ENCODE measurements around the gene RANBP10. TPM values are rescaled to one million over a fixed set of nuclear protein-coding genes. Genes with fewer than 3 reads are reported as not detected.

Gene RANBP10
- total and polyA plus RNA-seq, 2 experiments from 2014 or later: 9.0 to 13.6 TPM

DNA sequence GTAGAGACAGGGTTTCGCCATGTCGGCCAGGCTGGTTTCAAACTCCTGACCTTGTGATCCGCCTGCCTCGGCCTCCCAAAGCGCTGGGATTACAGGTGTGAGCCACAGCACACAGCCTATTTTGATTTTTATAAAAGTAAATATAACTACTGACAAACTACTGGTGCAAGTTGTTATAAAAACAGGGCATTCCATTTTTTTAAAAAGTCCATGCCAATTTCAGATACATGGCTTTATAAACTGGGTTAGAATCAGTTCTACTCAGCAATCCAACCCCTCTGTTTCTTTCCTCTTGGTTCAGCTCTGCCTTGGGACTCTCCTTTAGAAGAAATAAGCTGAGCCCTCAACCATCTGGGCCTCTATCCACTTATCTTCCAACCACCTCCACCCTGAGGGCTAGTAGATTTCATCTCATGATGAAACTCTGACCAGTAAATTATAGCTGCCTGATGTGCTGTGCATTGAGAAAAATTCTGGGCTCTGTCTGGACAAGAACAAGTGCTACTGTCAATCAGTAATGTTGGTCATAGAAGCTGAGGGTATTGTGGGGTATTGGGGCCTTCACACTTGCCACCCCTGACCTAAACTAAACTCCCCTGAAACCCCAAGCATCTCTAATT, 10.2 kb downstream of the RANBP10 start (continued):
- TF ChIP-seq, protein P1, sequence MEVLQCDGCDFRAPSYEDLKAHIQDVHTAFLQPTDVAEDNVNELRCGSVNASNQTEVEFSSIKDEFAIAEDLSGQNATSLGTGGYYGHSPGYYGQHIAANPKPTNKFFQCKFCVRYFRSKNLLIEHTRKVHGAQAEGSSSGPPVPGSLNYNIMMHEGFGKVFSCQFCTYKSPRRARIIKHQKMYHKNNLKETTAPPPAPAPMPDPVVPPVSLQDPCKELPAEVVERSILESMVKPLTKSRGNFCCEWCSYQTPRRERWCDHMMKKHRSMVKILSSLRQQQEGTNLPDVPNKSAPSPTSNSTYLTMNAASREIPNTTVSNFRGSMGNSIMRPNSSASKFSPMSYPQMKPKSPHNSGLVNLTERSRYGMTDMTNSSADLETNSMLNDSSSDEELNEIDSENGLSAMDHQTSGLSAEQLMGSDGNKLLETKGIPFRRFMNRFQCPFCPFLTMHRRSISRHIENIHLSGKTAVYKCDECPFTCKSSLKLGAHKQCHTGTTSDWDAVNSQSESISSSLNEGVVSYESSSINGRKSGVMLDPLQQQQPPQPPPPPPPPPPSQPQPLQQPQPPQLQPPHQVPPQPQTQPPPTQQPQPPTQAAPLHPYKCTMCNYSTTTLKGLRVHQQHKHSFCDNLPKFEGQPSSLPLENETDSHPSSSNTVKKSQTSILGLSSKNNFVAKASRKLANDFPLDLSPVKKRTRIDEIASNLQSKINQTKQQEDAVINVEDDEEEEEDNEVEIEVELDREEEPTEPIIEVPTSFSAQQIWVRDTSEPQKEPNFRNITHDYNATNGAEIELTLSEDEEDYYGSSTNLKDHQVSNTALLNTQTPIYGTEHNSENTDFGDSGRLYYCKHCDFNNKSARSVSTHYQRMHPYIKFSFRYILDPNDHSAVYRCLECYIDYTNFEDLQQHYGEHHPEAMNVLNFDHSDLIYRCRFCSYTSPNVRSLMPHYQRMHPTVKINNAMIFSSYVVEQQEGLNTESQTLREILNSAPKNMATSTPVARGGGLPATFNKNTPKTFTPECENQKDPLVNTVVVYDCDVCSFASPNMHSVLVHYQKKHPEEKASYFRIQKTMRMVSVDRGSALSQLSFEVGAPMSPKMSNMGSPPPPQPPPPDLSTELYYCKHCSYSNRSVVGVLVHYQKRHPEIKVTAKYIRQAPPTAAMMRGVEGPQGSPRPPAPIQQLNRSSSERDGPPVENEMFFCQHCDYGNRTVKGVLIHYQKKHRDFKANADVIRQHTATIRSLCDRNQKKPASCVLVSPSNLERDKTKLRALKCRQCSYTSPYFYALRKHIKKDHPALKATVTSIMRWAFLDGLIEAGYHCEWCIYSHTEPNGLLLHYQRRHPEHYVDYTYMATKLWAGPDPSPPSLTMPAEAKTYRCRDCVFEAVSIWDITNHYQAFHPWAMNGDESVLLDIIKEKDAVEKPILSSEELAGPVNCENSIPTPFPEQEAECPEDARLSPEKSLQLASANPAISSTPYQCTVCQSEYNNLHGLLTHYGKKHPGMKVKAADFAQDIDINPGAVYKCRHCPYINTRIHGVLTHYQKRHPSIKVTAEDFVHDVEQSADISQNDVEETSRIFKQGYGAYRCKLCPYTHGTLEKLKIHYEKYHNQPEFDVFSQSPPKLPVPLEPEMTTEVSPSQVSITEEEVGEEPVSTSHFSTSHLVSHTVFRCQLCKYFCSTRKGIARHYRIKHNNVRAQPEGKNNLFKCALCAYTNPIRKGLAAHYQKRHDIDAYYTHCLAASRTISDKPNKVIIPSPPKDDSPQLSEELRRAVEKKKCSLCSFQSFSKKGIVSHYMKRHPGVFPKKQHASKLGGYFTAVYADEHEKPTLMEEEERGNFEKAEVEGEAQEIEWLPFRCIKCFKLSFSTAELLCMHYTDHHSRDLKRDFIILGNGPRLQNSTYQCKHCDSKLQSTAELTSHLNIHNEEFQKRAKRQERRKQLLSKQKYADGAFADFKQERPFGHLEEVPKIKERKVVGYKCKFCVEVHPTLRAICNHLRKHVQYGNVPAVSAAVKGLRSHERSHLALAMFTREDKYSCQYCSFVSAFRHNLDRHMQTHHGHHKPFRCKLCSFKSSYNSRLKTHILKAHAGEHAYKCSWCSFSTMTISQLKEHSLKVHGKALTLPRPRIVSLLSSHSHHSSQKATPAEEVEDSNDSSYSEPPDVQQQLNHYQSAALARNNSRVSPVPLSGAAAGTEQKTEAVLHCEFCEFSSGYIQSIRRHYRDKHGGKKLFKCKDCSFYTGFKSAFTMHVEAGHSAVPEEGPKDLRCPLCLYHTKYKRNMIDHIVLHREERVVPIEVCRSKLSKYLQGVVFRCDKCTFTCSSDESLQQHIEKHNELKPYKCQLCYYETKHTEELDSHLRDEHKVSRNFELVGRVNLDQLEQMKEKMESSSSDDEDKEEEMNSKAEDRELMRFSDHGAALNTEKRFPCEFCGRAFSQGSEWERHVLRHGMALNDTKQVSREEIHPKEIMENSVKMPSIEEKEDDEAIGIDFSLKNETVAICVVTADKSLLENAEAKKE (CRISPR knock-in tag; IDR thresholded peaks at IDR 0.05): no peak
- TF ChIP-seq EZH2 (IDR thresholded peaks at IDR 0.05; ENCODE audit: low read depth, unreplicated experiment) (no peak), STAT1 (IDR thresholded peaks at IDR 0.05; ENCODE audit: unreplicated experiment) (no peak), POLR2AphosphoS5 (IDR thresholded peaks at IDR 0.05; ENCODE audit: low read depth) (no peak)

DNA sequence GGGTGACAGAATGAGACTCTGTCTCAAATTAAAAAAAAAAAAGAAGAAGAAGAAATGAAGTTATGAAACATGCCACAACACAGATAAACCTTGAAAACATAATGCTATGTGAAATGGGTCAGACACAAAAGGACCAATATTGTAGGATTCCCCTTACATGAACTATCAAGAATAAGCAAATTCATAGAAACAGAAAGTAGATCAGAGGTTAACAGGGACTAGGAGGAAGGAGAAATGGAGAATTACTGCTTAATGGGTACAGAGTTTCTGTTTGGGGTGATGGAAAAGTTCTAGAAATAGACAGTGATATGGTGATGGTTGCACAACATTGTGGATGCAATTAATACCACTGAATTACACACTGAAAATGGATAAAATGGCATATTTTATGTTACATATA, 16.3 kb downstream of the RANBP10 start:
- peaks cover 19% of the 10 kb centered on the region for H3K79me2 ChIP-seq (replicated peaks; ENCODE audit: insufficient read depth)
- no peaks in the 10 kb centered on the region for H3K36me3 ChIP-seq (ENCODE audit: insufficient read depth)
- no peak overlapping the region for H3K4me3 ChIP-seq
- no peaks in the 10 kb centered on the region for H3K36me3 Mint-ChIP-seq (ENCODE audit: low read depth)
- 0 out of 2 replicates have a peak, but pooled peaks cover 2% of the 10 kb centered on the region for H3F3A ChIP-seq (replicated peaks; ENCODE audit: low read depth)
- ATAC-seq (no peak), DNase-seq (ENCODE audit: low spot score) (no peak)
- no peaks in the 10 kb centered on the region for H3K27me3 ChIP-seq (ENCODE audit: insufficient read depth)
- no peak overlapping the region for H3K4me3 Mint-ChIP-seq
- no peaks in the 10 kb centered on the region for H3K9me3 Mint-ChIP-seq
- no peaks in the 10 kb centered on the region for H3K27me3 Mint-ChIP-seq (ENCODE audit: insufficient read depth, low read depth, poor library complexity)
- no peaks in the 10 kb centered on the region for H3K4me1 ChIP-seq (ENCODE audit: insufficient read depth)
- H3K9me2 ChIP-seq (ENCODE audit: insufficient read depth): no peaks in the 10 kb centered on the region
- peaks cover 3% of the 10 kb centered on the region; the same call in 1 of the 2 replicates for H4K20me1 ChIP-seq (replicated peaks; ENCODE audit: insufficient read depth)
- no peaks in the 10 kb centered on the region for H3K4me1 Mint-ChIP-seq
- H3K27ac ChIP-seq (ENCODE audit: low read depth): no peak overlapping the region
- no peak overlapping the region for H3K27ac Mint-ChIP-seq
- H2AFZ ChIP-seq: no peak overlapping the region
- no peak overlapping the region for H3K4me2 ChIP-seq
- TF ChIP-seq, protein P2, sequence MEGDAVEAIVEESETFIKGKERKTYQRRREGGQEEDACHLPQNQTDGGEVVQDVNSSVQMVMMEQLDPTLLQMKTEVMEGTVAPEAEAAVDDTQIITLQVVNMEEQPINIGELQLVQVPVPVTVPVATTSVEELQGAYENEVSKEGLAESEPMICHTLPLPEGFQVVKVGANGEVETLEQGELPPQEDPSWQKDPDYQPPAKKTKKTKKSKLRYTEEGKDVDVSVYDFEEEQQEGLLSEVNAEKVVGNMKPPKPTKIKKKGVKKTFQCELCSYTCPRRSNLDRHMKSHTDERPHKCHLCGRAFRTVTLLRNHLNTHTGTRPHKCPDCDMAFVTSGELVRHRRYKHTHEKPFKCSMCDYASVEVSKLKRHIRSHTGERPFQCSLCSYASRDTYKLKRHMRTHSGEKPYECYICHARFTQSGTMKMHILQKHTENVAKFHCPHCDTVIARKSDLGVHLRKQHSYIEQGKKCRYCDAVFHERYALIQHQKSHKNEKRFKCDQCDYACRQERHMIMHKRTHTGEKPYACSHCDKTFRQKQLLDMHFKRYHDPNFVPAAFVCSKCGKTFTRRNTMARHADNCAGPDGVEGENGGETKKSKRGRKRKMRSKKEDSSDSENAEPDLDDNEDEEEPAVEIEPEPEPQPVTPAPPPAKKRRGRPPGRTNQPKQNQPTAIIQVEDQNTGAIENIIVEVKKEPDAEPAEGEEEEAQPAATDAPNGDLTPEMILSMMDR (conservative IDR thresholded peaks at IDR 0.05; ENCODE audit: low read depth in 2 of 2): no peak
- TF ChIP-seq, protein P1 (CRISPR knock-in tag; IDR thresholded peaks at IDR 0.05): no peak
- no peak for TF ChIP-seq ZNF114 (CRISPR knock-in tag; IDR thresholded peaks at IDR 0.05)
- no peak for TF ChIP-seq STAT1 (IDR thresholded peaks at IDR 0.05; ENCODE audit: unreplicated experiment)
- TF ChIP-seq JUNB (IDR thresholded peaks at IDR 0.05; ENCODE audit: unreplicated experiment): no peak
- TF ChIP-seq POLR2AphosphoS5 (IDR thresholded peaks at IDR 0.05; ENCODE audit: low read depth): no peak
